ENCODE results near the gene ITGA2B.

Gene ITGA2B

DNA sequence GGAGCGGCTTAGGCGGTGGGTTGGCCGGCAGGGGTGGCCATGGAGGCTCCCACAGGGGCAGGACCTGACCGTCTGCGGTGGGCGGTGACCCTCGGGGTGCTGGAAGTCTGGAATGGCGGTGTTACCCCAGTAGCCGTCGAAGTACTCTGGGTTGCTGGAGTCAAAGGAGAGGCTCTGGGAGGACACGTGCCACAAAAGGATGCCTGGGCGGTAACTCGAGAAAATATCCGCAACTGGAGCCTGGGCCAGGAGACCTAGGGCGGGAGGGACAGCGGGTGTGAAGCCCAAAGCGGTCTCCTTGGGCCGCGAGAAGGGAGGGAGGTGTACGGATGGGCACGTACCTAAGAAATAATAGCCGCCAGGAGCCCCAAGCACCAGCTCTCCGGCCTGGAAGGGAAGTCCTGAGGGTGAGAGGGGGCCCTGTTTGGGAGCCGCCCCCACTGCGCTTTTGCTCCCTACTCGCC lies 4.6 kb downstream of the ITGA2B start:
- no peaks in the 10 kb centered on the region for H3K27me3 ChIP-seq (ENCODE audit: insufficient read depth, low read length)
- no peaks in the 10 kb centered on the region for H3K9me3 ChIP-seq (ENCODE audit: low read length)
- H3K36me3 ChIP-seq (ENCODE audit: insufficient read depth, low read length), result no peaks in the 10 kb centered on the region
- peak overlapping the region; percentile 43 for H3K4me3 ChIP-seq (ENCODE audit: low read length)
- H2AFZ ChIP-seq (ENCODE audit: low read depth, low read length), result peak overlapping the region; percentile 77
- peaks cover 9% of the 10 kb centered on the region for H3K4me1 ChIP-seq (ENCODE audit: insufficient read depth, low read length)

DNA sequence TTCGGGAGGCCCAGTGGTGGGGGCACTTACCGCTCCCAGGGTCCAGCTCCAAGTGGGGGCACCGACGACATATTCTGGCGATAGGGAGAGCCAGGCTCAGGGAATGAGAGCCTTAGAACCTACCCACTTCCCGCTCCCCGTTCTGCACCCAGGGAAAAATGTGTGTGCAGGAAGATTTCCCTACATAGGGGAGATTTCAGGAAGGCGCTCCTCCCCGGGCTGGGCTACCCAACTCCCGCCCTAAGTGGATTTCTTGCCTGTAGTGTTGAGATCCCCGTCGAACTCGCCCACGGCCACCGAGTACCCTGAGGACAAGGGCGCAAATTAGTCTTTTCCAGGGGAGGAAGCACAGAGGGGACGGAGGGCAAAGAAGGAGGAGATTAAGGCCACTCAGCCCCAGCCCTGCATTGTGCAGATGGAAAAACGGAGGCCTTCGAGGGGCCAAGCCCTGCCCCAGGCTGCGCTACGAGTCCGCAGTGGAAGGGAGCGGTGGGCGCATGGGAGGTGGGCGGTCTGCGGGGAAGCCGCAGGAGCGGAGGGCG lies 5.1 kb downstream of the ITGA2B start:
- peak overlapping the region; percentile 77 for H2AFZ ChIP-seq (ENCODE audit: low read depth, low read length)
- H3K27me3 ChIP-seq (ENCODE audit: insufficient read depth, low read length), result no peaks in the 10 kb centered on the region
- no peaks in the 10 kb centered on the region for H3K9me3 ChIP-seq (ENCODE audit: low read length)
- H3K4me3 ChIP-seq (ENCODE audit: low read length), result no peak overlapping the region
- peaks cover 9% of the 10 kb centered on the region for H3K4me1 ChIP-seq (ENCODE audit: insufficient read depth, low read length)
- no peaks in the 10 kb centered on the region for H3K36me3 ChIP-seq (ENCODE audit: insufficient read depth, low read length)

DNA sequence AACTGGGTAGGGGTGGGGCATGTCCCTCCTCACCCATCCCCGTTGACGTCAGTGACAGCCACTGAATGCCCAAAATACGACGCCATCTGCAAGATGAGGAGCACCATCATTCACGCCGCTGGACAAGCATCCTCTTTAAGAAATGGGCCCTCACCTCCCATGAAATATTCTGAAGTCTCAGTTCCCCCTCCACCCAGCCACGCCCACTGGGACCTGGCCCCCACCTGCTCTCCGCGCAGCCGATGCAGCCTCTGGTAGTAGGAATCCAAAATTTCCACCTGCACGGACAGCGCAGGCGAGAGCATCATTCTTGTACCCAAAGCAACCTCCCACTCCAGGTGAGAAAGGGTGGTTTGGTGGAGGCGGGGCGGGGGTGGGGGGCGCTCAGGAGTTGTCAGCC lies 5.6 kb downstream of the ITGA2B start:
- Histone ChIP-seq H3K9me3 (ENCODE audit: low read length) (no peaks in the 10 kb centered on the region), H3K4me3 (ENCODE audit: low read length) (no peak overlapping the region), H3K4me1 (ENCODE audit: insufficient read depth, low read length) (peaks cover 9% of the 10 kb centered on the region), H3K36me3 (ENCODE audit: insufficient read depth, low read length) (no peaks in the 10 kb centered on the region), H3K27me3 (ENCODE audit: insufficient read depth, low read length) (no peaks in the 10 kb centered on the region), H2AFZ (ENCODE audit: low read depth, low read length) (no peak overlapping the region)

DNA sequence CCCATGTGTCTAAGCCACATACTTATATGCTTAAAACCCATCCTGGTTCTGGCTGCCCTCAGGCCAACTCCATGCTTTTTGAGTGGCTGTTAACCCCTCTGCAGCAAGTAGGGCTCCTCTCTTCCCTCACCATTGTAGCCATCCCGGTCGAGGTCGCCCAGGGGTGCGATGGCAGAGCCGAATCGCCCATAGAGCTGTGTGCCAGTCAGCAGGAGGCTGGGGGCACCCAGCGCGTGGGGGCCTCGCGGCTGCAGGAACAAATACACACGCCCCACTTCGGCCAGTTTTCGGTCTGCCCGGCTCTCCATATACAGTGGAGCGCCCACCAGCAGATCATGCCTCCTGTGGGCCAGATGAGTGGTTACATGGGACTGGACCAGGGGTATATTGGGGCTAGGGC lies 6.1 kb downstream of the ITGA2B start:
- no peak overlapping the region for H2AFZ ChIP-seq (ENCODE audit: low read depth, low read length)
- H3K36me3 ChIP-seq (ENCODE audit: insufficient read depth, low read length), result no peaks in the 10 kb centered on the region
- no peak overlapping the region for H3K4me3 ChIP-seq (ENCODE audit: low read length)
- peaks cover 9% of the 10 kb centered on the region for H3K4me1 ChIP-seq (ENCODE audit: insufficient read depth, low read length)
- no peaks in the 10 kb centered on the region for H3K9me3 ChIP-seq (ENCODE audit: low read length)
- H3K27me3 ChIP-seq (ENCODE audit: insufficient read depth, low read length), result no peaks in the 10 kb centered on the region

DNA sequence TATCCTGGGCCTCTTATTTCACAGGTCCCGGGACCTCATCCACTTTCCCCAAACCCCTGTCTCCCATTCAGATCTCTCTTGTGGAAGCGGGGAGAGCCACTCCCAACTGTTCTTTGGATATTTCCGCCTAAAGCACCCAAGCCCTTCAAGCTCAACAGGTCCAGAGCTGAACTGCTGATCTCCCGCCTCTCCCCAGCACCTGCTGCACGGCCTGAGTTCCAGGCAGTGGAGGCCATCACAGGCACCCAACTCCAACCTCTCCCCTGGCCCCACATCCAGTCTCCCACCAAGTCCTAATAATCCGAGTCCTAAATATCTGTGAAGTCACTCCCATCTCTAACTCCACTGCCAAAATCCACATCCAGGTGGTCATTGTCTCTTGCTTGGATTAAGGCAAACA lies 6.5 kb downstream of the ITGA2B start:
- H2AFZ ChIP-seq (ENCODE audit: low read depth, low read length), result no peak overlapping the region
- H3K27me3 ChIP-seq (ENCODE audit: insufficient read depth, low read length), result no peaks in the 10 kb centered on the region
- H3K36me3 ChIP-seq (ENCODE audit: insufficient read depth, low read length), result no peaks in the 10 kb centered on the region
- H3K4me1 ChIP-seq (ENCODE audit: insufficient read depth, low read length), result peaks cover 9% of the 10 kb centered on the region
- no peaks in the 10 kb centered on the region for H3K9me3 ChIP-seq (ENCODE audit: low read length)
- H3K4me3 ChIP-seq (ENCODE audit: low read length), result no peak overlapping the region

DNA sequence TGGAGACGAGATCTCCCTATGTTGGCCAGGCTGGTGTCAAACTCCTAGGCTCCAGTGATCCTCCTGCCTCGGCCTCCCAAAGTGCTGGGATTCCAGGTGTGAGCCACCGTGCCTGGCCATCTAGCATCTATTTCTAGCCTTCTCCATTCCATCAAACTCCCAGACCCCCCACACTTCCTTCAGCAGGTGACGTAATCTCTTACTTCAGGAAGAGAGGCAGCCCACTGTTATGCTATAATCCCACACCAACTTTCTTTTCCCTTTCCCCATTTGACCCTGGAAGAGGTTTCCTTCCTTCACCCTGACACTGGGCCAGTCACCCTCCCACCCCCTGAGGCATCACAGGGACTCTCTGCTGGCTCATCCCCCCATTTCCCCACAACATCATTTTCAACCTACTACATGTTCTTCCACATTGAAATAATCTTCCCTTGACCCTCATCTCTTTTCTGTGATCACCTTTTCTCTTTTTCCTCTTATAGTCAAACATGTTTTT lies 7.6 kb downstream of the ITGA2B start:
- Histone ChIP-seq H3K4me3 (ENCODE audit: low read length) (no peak overlapping the region), H3K4me1 (ENCODE audit: insufficient read depth, low read length) (peaks cover 9% of the 10 kb centered on the region), H3K36me3 (ENCODE audit: insufficient read depth, low read length) (no peaks in the 10 kb centered on the region), H3K27me3 (ENCODE audit: insufficient read depth, low read length) (no peaks in the 10 kb centered on the region), H2AFZ (ENCODE audit: low read depth, low read length) (no peak overlapping the region), H3K9me3 (ENCODE audit: low read length) (no peaks in the 10 kb centered on the region)

DNA sequence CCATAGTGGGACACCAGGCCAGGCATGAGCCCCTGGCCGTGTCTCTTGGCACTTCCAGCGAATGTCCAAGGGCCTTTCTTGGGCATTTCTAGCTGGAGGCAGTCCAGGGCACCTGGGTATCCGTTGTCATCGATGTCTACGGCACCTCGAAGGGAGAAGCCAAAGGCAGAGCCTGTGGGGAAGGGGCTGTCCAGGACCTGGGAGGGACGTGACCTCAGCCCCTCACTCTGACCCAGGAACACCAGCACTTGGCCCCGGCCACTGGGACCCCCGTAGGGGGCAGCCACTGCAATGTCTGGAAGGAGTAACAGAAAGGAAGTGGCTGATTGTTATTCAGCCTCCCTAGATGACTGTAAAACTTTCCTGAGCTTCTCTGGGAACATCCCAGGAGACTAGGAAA lies 8.7 kb downstream of the ITGA2B start:
- Histone ChIP-seq H3K4me3 (ENCODE audit: low read length) (no peak overlapping the region), H2AFZ (ENCODE audit: low read depth, low read length) (no peak overlapping the region), H3K9me3 (ENCODE audit: low read length) (no peaks in the 10 kb centered on the region), H3K36me3 (ENCODE audit: insufficient read depth, low read length) (no peaks in the 10 kb centered on the region), H3K27me3 (ENCODE audit: insufficient read depth, low read length) (no peaks in the 10 kb centered on the region), H3K4me1 (ENCODE audit: insufficient read depth, low read length) (peaks cover 8% of the 10 kb centered on the region)

DNA sequence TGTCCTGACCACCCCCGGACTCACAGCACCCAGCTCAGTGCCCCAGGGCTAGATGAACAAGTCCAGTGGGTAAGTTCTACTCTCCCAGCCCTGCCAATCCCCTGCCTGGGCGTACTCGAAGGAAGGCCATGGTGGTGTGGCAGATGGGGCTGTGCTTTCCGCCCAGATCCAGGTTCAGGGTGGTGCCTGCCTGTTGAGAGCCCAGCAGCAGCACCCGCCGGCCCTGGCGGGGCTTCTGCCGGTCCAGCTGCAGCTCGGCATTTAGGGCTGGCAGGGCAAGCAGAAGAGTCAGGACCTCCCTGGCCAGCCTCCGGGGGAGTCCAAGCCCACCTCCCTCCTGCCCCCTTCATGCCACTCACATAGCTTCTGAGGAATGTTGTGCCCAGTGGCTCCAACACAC lies 9.6 kb downstream of the ITGA2B start:
- Histone ChIP-seq H3K4me3 (ENCODE audit: low read length) (no peak overlapping the region), H2AFZ (ENCODE audit: low read depth, low read length) (no peak overlapping the region), H3K9me3 (ENCODE audit: low read length) (no peaks in the 10 kb centered on the region), H3K27me3 (ENCODE audit: insufficient read depth, low read length) (no peaks in the 10 kb centered on the region), H3K4me1 (ENCODE audit: insufficient read depth, low read length) (peaks cover 4% of the 10 kb centered on the region), H3K36me3 (ENCODE audit: insufficient read depth, low read length) (no peaks in the 10 kb centered on the region)

DNA sequence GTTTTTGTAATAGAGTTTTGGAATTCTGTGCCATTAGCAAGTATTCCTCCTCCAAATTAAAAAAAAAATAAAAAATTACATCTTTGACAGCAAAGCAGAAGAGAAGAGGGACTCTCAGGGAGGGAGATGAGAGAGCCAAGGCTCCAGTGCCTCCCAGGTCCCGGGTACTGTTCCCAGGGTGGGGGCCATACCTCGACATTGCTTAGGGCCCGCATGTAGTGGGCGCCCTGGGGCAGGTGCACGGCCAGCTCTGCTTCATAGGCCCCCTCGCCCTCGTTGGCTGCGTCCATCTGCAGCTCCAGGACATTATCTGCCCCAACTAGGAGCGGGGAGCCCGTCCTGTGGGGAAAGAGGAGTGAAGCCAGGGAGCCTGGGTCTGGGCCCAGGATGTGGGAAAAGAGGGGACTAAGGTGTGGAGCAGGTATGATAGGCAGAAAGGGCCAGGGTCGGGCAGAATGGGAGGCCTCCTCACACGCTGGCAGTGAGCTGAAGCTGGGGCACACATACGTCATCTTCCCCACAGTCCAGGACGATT lies 11.2 kb downstream of the ITGA2B start:
- no peaks in the 10 kb centered on the region for H3K36me3 ChIP-seq (ENCODE audit: insufficient read depth, low read length)
- no peaks in the 10 kb centered on the region for H3K9me3 ChIP-seq (ENCODE audit: low read length)
- no peaks in the 10 kb centered on the region for H3K4me1 ChIP-seq (ENCODE audit: insufficient read depth, low read length)
- no peak overlapping the region for H3K4me3 ChIP-seq (ENCODE audit: low read length)
- H3K27me3 ChIP-seq (ENCODE audit: insufficient read depth, low read length), result no peaks in the 10 kb centered on the region
- H2AFZ ChIP-seq (ENCODE audit: low read depth, low read length), result no peak overlapping the region

DNA sequence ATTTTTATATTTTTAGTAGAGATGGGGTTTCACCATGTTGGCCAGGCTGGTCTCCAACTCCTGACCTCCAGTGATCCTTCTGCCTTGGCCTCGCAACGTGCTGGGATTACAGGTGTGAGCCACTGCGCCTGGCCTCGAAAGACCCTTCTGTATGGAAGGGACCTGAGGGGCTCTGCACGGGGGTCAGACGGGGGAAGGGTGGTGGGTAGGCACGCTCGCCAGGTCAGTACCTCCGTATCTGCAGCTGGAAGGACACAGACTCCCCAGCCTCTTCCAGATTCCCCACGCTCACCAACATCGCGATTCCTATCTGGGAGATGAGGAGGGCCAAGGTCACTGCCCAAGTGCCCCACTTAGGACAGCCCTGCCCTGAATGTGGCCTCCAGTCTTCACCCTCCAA lies 12.7 kb downstream of the ITGA2B start:
- H3K36me3 ChIP-seq (ENCODE audit: insufficient read depth, low read length), result no peaks in the 10 kb centered on the region
- no peaks in the 10 kb centered on the region for H3K27me3 ChIP-seq (ENCODE audit: insufficient read depth, low read length)
- H3K9me3 ChIP-seq (ENCODE audit: low read length), result no peaks in the 10 kb centered on the region
- H2AFZ ChIP-seq (ENCODE audit: low read depth, low read length), result no peak overlapping the region
- no peaks in the 10 kb centered on the region for H3K4me1 ChIP-seq (ENCODE audit: insufficient read depth, low read length)
- no peak overlapping the region for H3K4me3 ChIP-seq (ENCODE audit: low read length)

DNA sequence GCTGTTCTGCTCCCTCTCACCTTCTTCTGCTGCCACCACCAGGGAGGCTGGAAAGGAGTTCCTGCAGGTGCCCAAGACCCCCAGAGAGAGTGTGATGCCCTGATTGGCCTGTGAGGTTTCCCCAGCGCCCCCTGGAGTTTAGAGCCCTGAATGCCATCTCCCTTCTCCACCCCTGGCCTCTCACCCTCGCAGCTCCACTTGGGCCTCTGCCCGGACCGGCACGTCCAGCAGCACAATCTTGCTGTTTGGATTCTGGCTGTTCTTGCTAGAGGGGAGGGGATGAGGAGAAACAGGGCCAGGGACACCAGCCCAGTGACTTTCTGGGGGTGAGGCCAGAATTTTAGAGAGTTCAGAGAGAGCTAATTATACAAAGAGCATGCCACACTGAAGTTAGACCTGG lies 13.3 kb downstream of the ITGA2B start:
- Histone ChIP-seq H3K9me3 (ENCODE audit: low read length) (no peaks in the 10 kb centered on the region), H3K4me1 (ENCODE audit: insufficient read depth, low read length) (no peaks in the 10 kb centered on the region), H3K27me3 (ENCODE audit: insufficient read depth, low read length) (no peaks in the 10 kb centered on the region), H2AFZ (ENCODE audit: low read depth, low read length) (no peak overlapping the region), H3K4me3 (ENCODE audit: low read length) (no peak overlapping the region), H3K36me3 (ENCODE audit: insufficient read depth, low read length) (no peaks in the 10 kb centered on the region)

DNA sequence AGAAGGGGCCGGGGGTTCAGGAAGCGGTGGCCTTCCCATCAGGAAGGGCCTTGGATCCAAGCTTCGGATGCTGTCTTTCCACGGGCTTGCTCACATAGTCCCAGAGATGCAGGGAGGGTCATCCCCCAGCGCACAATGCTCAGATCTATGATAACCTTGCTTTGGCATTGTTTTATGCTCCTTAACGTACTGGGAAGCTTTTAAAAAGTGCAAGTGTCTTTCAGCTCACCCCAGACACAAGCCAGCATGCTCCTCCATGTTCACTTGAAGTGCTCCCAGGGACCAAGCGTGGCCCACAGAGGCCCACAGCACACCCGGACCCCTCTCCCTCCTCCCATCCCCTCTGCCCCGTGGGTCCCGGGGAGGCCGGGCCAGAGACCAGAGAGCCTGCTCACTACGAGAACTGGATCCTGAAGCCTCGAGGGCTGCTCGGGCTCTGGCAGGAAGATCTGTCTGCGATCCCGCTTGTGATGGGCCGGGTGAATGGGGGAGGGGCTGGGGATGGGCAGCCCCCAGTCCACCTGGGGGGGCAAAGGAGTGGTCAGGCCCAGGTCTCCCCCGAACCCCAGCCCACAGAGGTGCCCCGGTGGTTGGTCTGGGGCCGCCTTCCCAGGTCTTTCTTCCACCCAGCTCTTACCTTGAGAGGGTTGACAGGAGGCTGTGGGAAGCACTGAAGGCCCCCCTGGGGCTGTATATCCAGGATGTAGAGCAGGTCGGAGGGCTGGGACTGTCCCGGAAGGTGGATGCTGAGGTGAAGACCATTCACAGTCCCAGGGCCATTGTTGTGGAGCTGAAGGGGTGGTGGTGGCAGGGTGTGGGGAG lies 14.0 kb downstream of the ITGA2B start:
- no peak overlapping the region for H3K4me3 ChIP-seq (ENCODE audit: low read length)
- H3K27me3 ChIP-seq (ENCODE audit: insufficient read depth, low read length), result no peaks in the 10 kb centered on the region
- no peaks in the 10 kb centered on the region for H3K4me1 ChIP-seq (ENCODE audit: insufficient read depth, low read length)
- no peaks in the 10 kb centered on the region for H3K9me3 ChIP-seq (ENCODE audit: low read length)
- no peaks in the 10 kb centered on the region for H3K36me3 ChIP-seq (ENCODE audit: insufficient read depth, low read length)
- H2AFZ ChIP-seq (ENCODE audit: low read depth, low read length), result no peak overlapping the region

DNA sequence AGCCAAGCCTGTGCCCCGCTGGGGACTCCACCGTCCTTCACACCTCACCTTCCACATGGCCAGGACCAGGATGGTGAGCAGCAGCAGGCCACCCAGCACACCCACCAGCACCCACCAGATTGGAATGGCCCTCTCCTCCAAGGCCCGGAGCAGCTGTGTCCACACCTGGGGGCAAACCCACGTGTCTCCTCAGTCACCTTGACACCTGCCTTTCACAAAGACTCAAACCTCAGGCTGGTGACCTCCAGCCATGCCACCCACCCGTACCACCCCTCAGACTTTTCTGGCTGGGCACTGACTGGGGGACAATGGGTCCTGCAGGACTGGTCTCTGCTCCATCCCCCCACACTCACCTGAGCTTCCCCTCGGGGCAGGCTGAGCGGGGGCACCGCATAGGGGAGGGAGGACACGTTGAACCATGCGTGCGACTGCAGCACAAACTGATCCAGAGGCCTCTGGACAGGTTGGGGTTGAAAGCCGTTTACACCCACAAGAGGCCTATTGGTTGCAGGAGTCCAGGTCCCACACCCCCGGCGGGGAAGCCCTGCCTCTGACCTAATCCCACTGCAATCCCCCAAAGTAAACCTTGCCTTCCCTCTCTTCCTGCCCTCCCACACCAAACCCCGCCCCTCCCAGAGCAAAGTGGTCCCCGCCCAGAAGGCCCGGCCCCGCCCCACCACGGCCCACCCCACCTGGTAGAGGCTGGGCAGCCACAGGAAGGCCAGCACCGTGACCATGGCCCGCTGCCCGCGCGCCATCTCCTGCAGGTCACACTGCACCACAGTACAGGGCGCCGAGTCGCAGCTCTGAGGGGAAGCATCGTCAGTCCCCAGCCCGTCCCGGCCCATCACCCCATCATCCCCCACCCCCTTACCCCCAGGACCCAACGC lies 14.9 kb downstream of the ITGA2B start:
- no peak overlapping the region for H3K4me3 ChIP-seq (ENCODE audit: low read length)
- no peak overlapping the region for H2AFZ ChIP-seq (ENCODE audit: low read depth, low read length)
- no peaks in the 10 kb centered on the region for H3K9me3 ChIP-seq (ENCODE audit: low read length)
- H3K4me1 ChIP-seq (ENCODE audit: insufficient read depth, low read length), result no peaks in the 10 kb centered on the region
- no peaks in the 10 kb centered on the region for H3K36me3 ChIP-seq (ENCODE audit: insufficient read depth, low read length)
- no peaks in the 10 kb centered on the region for H3K27me3 ChIP-seq (ENCODE audit: insufficient read depth, low read length)
